Iris pigment epithelial cell (primary cell): ENCODE measurements around the gene UBFD1.
"Not testable (repeated sequence)": the region's sequence is repeated elsewhere in the genome, so short reads cannot be mapped to it uniquely, and the experiment has no call there.

Source experiments
- DNase-seq: peaks from one replicate; pipeline ENCODE4 v3.0.0-alpha.2; 2011; ENCODE audit warnings: low read depth

The UBFD1 gene, protein sequence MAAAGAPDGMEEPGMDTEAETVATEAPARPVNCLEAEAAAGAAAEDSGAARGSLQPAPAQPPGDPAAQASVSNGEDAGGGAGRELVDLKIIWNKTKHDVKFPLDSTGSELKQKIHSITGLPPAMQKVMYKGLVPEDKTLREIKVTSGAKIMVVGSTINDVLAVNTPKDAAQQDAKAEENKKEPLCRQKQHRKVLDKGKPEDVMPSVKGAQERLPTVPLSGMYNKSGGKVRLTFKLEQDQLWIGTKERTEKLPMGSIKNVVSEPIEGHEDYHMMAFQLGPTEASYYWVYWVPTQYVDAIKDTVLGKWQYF

DNA sequence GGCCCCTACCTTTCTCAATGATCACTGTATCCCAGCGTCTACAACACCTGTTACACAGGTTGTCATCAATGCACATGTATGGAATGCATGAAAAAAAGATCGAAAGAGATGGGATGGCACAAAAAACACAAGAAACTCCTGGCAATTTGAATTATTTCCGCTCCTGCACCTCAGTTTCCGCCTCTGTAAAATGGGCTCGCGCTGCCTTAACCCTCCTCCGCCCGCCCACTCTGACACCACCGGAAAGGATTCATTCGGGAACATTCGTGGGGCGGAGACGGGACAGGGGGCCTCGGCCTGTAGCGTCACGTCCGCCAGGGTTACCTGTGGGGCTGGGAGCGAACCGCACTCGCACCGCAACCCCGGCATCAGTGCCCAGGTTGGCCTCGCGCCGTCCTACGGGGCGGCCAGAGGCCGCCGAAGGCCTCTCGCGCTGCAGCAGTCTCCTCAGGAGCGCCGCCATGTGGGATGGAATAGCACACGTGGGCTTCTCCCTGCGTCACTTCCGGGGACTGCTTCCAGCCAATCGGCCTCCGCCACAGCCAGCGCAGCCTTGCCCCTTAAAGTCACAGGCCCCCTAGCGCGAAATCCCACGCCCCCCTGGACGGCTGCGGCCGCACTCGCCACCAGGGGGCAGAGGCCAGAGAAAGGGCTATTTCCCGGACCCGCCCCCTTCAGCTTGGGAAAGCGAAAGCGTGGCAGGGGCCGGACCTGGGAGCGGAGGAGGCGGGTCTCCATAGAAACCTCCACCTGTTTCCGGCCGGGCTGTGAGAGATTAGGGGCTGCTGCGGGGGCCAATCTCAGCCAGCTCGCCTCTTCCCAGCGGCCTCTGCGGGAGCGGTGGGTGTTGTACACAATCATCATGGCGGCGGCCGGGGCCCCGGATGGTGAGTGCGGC, at the start of gene UBFD1, which contains the start of gene EARS2:
Gene UBFD1, plus strand, starts transcription at position 847 of the 898 bp plus-strand sequence. Its CDS starts 16 bp downstream, at position 863.
Gene EARS2, minus strand, starts transcription at position 470 of the 898 bp plus-strand sequence. Its CDS starts 7 bp downstream, at position 463.
- DNase-seq: peak; percentile 99

DNA sequence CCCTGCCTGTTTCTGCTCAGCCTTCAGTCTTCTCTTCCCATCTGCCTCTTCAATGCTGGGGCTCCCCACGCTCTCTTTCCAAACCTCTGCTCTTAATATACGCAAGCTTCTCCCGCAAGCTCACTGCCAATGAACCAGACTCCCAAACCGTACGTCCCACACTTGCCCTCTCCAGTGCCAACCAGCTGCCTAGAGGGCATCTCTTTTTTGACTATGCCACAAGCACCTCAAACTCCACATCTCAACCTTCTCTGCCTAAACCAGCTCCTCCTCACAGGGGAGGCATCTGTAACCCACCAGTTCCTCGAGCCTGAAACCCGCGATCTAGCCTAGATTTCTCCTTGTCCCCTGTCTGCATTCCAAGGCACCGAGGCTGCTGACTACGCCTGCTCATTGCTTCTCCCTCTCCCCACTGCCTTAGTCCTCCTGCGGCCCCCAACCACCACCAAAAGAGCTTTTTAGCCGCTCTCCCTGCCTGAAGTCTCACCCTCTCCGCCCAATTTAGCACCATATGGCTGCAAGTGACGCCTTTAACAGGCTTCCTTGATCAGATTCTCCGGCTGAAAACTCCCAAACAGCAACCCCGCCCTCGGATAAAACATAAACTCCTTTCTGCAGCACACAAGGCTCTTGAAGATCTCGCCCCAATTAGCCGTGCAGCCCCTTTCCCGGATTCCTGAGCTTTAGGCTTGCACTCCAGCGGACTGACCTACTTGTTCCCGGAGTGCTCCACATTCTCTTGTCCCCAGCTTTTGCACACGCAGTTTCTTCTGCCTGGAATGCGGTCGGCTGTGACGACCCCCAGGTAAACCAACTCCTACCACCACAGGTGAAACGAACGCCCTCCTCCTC, 48.7 kb upstream of the UBFD1 start:
- peak; percentile 31 for DNase-seq

DNA sequence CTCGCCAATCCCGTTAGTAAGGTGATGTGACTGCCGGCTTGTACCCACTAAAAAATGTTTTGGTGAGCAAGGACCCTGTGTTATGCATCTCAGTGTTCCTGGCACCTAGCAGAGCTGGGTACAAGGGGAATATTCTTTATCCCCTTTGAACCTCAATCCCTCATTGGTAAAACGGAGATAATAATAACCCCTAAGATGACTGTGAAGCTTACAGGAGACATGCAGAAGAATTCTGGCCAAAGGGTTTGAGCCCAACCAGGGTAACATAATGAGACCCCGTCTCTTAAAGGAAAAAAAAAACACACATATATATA, 48.1 kb upstream of the UBFD1 start:
- no peak for DNase-seq

DNA sequence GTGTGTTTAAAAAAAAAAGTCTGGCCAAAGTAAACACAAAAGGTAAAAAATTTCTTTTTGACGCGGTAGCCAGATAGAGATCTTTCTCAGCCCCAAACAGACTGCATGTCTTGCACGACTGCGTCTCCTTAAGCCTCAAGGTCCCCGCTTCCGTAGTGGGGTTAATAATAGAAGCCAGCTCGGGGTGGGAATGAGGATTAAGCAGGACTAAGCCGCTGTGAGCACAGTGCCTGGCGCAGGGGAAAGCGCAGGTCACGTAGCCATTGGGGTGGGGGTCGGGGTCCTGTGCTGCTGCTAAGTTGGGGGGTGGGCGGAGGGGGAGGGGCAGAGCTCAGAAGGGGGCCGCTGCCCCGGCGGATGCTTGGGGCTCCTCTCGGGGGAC, 47.8 kb upstream of the UBFD1 start:
- peak; percentile 43 for DNase-seq

DNA sequence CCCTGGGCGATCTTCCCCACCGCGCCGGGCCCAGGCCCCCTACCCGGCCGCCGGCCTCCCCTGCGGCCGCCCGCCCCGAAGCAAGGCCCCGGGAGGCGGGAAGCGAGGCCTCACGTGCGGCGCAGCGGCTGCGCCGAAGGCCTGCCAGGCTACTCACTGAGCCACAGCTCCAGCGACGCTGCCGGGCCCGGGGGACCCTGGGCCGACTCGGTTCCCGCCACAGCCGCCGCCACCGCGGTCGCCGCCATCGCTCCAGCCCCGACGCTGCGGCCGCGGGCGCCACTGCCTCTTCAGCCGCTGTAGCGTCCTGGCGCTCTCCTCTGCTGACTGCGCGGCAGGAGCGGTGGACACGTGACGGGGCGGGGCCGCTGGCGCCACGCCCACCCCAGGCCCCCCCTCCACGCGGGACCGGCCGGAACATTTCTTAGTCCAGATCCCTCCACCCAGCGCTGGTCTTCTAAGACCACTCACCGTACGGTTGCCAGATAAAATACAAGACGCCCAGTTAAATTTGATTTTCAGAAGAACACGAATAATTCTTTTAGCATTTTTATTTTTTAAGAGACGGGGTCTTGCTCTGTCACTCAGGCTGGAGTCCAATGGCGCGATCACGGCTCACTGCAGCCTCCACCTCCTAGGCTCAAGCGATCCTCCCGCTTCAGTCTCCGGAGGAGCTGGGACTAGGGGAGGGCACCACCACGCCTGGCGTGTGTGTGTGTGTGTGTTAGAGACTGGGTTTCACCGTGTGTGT, 47.2 kb upstream of the UBFD1 start, which contains the start of gene GGA2:
Gene GGA2, minus strand, starts transcription at position 331 of the 751 bp plus-strand sequence. Its CDS starts 83 bp downstream, at position 248.
- peak; percentile 74 for DNase-seq

DNA sequence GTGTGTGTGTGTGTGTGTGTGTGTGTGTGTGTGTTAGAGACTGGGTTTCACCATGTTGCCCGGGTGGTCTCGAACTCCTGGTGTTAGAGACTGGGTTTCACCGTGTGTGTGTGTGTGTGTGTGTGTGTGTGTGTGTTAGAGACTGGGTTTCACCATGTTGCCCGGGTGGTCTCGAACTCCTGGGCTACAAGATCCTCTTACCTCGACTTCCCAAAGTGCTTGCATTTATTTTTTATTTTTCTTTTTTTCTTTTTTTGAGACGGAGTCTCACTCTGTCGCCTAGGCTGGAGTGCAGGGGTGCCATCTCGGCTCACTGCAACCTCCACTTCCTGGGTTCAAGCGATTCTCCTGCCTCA, 46.6 kb upstream of the UBFD1 start:
- DNase-seq: not testable (repeated sequence)

DNA sequence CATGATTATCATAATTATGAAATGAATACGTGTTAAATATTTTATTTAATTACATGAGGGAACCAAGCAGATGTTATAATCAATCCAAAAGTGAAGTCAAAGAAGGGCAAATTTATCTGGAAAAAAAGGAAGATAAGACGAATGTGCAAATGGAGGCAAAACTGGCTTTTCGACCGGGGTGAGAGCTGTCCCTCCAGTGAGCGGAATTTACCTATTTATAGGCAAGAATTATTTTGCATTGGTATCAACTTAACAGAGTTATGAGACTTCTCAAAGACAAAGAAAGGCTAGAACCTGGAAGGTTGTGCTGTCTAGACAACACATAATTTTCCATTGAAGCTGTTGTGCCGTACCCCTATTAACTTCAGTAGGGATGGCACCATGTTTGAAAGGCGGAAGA, 45.8 kb upstream of the UBFD1 start:
- no peak for DNase-seq

DNA sequence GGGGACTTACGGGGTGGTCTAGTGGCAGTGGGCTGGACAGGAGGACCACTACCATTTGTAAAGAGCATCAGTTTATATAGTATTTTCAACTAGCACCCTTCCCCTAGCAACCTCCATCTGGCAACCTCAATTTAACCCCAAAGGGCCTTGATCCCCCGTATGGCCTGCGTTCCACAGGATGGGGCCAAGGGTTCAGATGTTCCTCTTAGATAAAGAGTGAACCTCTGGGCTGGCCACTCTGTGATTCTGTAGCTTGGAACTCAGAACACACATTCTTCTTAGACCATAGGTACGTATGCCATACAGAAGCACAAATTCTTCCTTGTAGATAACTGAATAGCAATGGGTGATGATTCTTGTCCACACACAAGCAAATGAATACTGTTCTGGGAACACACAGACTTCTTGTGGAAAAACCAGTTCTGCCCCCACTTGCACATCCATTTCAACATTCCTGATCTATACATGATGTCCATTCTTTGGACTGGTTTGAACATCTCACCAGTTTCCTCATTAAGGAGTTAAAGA, 45.3 kb upstream of the UBFD1 start:
- no peak for DNase-seq

DNA sequence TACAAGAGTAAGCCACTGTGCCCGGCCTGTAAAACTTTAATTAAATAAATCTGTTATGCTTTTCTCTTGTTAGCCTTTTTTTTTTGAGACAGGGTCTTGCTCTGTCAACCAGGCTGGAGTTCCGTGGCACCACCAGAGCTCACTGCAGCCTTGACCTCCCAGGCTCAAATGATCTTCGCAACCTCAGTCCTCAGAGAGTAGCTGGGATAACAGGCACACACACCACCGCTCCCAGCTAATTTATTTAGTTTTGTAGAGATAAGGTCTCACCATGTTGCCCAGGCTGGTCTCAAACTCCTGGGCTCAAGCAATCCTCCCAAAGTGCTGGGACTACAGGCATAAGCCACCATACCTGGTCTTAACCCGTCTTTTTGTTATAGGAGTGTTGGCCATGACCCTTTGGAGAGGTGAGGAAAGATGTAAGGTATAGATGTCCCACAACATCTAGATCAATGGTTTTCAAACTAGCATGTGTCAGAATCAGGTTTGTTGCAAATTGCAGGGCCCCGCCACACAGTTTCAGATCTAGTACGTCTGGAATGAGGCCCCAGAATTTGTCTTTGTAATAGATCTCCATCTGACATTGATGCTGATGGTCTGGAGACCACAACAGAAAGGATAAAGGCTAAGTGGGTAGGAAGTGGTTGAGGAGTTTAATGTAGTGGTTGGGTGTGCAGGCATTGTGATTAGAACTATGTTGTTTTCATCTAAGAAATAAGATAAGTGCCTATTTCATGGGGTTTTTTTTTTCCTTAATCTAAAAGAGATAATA, 43.0 kb upstream of the UBFD1 start:
- no peak for DNase-seq

DNA sequence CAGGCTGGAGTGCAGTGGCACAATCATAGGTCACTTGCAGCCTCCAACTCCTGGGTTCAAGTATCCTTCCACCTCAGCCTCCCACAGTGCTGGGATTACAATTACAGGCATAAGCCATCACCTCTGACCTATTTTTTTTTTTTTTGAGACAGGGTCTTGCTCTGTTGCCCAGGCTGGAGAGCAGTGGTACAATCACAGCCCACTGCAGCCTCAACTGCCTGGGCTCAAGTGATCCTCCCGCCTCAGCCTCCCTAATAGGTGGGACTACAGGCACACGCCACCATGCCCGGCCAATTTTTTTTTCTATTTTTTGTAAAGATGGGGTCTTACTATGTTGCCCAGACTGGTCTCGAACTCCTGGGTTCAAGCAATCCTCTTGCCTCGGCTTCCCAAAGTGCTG, 41.6 kb upstream of the UBFD1 start:
- DNase-seq: no peak

DNA sequence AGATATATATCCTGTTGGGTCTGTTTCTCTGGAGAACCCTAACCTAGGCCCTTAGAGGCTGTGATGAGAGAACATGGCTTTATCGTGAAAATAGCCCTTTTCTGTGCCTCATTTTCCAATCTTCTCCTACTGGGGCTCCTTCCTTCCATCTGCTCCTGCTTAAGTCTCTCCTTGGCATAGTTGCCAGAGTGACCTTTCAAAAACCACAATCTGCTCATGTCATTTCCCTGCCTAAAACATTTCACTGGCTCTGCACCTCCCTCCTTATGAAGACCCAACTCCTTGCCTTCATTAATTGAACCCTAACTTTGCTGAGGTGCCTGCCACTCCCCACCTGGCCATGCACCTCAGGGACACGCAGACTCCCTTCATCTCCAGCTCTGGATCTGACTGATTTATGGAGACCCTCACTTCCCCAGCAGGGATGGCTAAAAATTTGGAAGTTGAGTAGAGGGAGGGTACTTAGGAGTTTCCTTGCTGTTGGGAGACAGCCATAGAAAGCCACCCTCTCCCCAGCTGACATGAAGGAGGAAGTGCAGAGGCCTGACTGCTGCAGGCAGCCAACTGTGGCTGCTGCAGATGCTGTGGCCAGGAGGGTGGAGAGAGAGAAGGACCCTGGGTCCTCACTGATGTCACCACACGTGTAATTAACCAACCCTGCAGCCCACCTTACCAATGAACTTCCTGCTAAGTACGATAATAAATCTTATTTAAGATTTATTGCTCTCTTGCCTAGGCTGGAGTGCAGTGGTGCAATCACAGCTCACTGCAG, 41.0 kb upstream of the UBFD1 start:
- no peak for DNase-seq

DNA sequence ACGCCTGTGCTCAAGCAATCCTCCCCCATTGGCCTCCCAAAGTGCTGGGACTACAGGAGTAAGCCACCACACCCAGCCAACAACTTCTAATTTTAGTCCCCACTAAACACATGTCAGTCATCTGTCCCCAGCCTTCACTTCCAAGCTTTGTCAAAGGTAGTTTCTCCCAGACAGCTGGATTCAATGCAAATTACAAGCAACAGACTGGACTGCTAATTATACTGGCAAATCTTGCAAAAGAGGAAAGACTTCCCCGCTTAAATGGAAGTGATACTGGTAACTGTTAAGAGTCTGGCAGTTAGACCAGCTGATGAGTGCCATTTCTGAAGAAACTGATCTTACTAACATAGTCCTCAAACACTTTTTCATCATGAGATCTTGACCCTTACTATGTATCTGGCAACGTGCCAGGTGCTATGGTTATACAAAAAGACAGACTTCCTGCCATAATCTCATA, 39.1 kb upstream of the UBFD1 start:
- peak; percentile 56 for DNase-seq

DNA sequence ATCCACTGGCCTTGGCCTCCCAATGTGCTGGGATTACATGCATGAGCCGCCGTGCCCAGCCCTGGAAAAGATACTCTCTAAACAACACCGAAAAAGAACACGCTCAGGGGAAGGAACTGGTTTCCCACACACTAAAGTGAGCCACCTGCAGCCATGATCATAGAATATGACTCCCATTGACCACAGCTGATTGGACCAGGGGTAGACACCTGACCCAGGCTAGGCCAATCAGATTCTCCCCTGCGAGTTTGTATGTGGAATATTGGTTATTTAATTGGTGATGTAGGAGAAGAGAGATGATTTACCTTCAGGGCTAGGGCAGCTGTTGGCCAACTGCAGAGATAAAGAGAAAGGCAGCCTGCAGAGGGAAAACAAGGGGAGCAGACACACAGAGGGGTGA, 38.2 kb upstream of the UBFD1 start:
- DNase-seq: no peak

DNA sequence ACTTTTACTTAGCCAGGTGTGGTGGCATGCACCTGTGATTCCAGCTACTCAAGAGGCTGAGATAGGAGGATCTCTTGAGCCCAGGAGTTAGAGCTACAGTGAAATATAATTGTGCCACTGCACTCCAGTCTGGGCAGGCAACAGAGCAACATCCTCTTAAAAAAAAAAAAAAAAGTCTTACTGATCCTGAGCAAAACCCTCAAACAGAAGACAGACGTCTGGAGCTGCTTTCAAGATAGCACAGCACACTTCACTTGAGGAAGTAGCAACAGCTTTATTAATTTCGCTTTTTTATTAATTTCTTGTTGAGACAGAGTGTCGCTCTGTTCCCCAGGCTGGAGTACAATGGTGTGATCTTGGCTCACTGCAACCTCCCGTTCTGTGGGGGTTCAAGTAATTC, 37.0 kb upstream of the UBFD1 start:
- DNase-seq: no peak

DNA sequence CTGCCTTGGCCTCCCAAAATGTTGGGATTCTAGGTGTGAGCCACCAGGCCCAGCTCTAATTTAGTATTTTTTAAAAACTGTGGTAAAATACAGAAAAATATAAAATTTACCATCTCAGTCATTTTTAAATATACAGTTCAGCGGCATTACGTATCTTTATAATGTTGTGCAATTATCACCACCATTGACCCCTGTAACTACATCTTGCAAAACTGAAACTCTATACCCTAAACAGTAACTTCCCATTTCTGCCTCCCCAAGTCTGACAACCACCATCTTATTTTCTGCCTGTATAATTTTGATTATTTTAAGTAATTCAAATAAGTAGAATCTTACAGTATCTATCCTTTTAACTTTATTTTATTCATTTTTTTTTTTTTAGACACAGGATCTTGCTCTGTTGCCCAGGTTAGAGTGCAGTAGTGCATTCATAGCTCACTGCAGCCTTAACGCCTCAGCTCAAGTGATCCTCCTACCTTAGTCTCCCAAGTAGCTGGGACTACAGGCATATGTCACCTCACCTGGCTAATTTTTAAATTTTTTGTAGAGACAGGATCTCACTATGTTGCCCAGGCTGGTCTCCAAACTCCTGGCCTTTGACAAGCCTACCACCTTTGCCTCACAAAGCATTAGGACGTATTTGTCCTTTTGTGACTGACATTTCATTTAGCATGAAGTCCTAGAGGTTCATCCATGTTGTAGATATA, 36.3 kb upstream of the UBFD1 start:
- no peak for DNase-seq

DNA sequence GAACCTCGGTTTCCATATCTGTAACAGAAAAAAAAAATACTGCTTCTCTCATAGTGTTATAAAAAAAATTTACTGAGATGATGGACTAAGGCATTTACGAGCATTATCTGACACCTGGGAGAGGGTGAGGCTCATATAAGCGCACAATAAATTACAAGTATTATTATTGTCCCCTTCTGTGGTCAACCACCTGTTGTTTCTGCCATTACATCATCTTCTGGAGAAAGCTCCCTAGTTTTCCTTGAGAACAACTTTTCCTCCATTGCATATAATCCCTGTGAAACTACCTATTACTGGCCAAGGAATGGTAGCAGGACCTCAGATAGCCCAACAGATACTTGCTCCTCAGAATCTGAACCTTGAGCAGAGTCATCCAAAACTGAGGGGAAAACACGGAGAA, 35.6 kb upstream of the UBFD1 start:
- no peak for DNase-seq

DNA sequence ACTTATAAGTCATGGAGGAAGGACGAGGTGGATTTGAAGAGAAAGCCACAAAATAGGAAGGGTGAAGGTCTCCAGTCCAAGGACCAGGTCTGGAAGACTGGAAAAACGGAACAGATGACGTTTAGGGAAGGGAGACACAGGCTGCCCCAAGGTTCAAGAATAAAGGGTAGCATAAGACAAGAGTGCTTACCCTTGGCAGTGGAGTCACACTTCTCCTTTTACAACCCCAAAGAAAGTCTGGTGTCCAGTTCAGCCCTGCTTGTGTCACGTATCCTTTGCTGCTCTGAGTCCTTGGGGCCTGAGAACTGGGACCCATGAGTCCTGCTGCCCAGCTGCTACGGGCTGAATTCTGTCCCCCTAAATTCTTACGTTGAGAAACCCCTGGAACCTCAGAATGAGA, 34.2 kb upstream of the UBFD1 start:
- DNase-seq: no peak

DNA sequence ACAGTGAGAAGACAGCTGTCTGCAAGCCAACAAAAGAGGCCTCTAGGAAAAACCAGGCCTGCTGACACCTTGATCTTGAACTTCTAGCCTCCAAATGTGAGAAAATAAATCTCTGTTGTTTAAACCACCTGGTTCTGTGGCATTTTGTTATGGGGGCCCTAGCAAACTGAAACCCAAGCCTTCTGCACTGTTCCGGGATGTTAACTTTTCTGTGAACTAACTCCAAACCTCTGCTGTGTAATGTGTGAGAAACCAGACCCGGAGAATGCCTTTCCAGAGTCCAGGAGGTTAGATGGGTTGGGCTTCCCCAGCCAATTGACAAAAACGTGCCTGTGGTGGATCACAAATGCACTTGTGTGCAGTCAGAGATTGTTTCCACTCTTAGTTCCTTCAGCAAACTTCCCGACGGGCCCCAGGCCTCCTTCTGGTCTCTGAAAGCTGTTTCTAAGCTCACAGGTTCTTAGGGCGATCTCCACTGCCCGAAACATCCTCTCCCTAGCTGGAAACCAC, 33.6 kb upstream of the UBFD1 start:
- no peak for DNase-seq

DNA sequence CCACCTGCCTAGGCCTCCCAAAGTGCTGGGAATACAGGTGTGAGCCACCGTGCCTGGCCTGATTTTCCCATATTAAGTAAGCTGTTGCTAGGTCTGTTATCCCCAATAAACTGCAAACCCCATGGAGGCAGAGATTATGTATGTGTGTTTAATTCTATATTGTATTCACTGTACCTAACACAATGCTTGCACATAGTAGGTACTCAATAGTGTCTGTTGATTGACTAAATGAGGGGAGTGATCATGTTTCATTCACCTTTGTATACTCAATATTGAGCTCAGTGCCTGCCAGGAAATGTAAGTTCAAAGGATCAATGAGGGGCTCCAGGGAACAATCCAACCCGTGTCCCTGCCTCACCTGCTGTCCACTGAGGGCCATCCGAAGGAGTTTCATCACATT, 32.6 kb upstream of the UBFD1 start:
- no peak for DNase-seq
